HEK293 (cell line): ENCODE results near the gene LEUTX.

Source experiments
- BCL11A ChIP-seq: fragments of 450-650 bp; formaldehyde crosslinking; IDR thresholded peaks from 2 replicates; pipeline ENCODE4 v1.5.1; 2016; ENCODE audit warnings: low read depth, missing biosample characterization, missing genetic modification characterization
- OVOL3 ChIP-seq: fragments of 450-650 bp; formaldehyde crosslinking; IDR thresholded peaks from 2 replicates; pipeline ENCODE4 v1.5.1; 2016; ENCODE audit warnings: missing biosample characterization, missing genetic modification characterization
- SCRT2 ChIP-seq: fragments of 450-650 bp; formaldehyde crosslinking; IDR thresholded peaks from 2 replicates; pipeline ENCODE4 v1.5.1; 2016; ENCODE audit warnings: missing biosample characterization, missing genetic modification characterization
- WT1 ChIP-seq: fragments of 450-650 bp; formaldehyde crosslinking; IDR thresholded peaks from 2 replicates; pipeline ENCODE4 v1.5.1; 2016; ENCODE audit warnings: missing biosample characterization, missing genetic modification characterization
- YY2 ChIP-seq: fragments of 450-650 bp; formaldehyde crosslinking; IDR thresholded peaks from 2 replicates; pipeline ENCODE4 v1.5.1; 2016; ENCODE audit warnings: missing biosample characterization, missing genetic modification characterization
- ZBTB11 ChIP-seq: fragments of 450-650 bp; formaldehyde crosslinking; conservative IDR thresholded peaks from 2 replicates; pipeline ENCODE4 v1.5.1; 2016; ENCODE audit warnings: low read depth, missing biosample characterization, missing genetic modification characterization
- ZBTB21 ChIP-seq: fragments of 450-650 bp; formaldehyde crosslinking; IDR thresholded peaks from 2 replicates; pipeline ENCODE4 v1.5.1; 2017; ENCODE audit warnings: missing biosample characterization, missing genetic modification characterization
- ZNF10 ChIP-seq: fragments of 450-650 bp; formaldehyde crosslinking; IDR thresholded peaks from 2 replicates; pipeline ENCODE4 v1.5.1; 2017; ENCODE audit warnings: missing biosample characterization, missing genetic modification characterization
- ZNF157 ChIP-seq: fragments of 450-650 bp; formaldehyde crosslinking; IDR thresholded peaks from 2 replicates; pipeline ENCODE4 v1.5.1; 2016; ENCODE audit warnings: missing biosample characterization, missing genetic modification characterization
- ZNF280C ChIP-seq: fragments of 450-650 bp; formaldehyde crosslinking; IDR thresholded peaks from 2 replicates; pipeline ENCODE4 v1.5.1; 2016; ENCODE audit warnings: missing biosample characterization, missing genetic modification characterization
- ZNF561 ChIP-seq: fragments of 450-650 bp; IDR thresholded peaks from 2 replicates; pipeline ENCODE4 v1.5.1; 2018; ENCODE audit warnings: missing biosample characterization, missing genetic modification characterization, borderline replicate concordance
- ZNF610 ChIP-seq: fragments of 450-650 bp; formaldehyde crosslinking; IDR thresholded peaks from 2 replicates; pipeline ENCODE4 v1.5.1; 2016; ENCODE audit warnings: missing biosample characterization, missing genetic modification characterization, borderline replicate concordance
- ZNF677 ChIP-seq: fragments of 450-650 bp; IDR thresholded peaks from 2 replicates; pipeline ENCODE4 v1.5.0; 2018; ENCODE audit warnings: missing biosample characterization, mild to moderate bottlenecking, missing genetic modification characterization, moderate library complexity
- ZNF692 ChIP-seq: fragments of 450-650 bp; formaldehyde crosslinking; IDR thresholded peaks from 2 replicates; pipeline ENCODE4 v1.5.1; 2016; ENCODE audit warnings: missing biosample characterization, missing genetic modification characterization
- ZNF76 ChIP-seq: fragments of 450-650 bp; formaldehyde crosslinking; IDR thresholded peaks from 2 replicates; pipeline ENCODE4; 2016; ENCODE audit warnings: low read depth, missing biosample characterization, missing genetic modification characterization, borderline replicate concordance
- ZNF777 ChIP-seq: fragments of 450-650 bp; formaldehyde crosslinking; IDR thresholded peaks from 2 replicates; pipeline ENCODE4 v1.5.1; 2017; ENCODE audit warnings: missing biosample characterization, missing genetic modification characterization, borderline replicate concordance
- ZNF785 ChIP-seq: fragments of 450-650 bp; formaldehyde crosslinking; IDR thresholded peaks from 2 replicates; pipeline ENCODE4 v1.5.1; 2016; ENCODE audit warnings: missing biosample characterization, missing genetic modification characterization
- ZSCAN30 ChIP-seq: fragments of 450-650 bp; IDR thresholded peaks from 2 replicates; pipeline ENCODE4 v1.5.1; 2018; ENCODE audit warnings: missing biosample characterization, mild to moderate bottlenecking, missing genetic modification characterization, moderate library complexity
- TF ChIP-seq, protein P1 (sequence below): fragments of 450-650 bp; IDR thresholded peaks from 2 replicates; pipeline ENCODE4 v1.5.1; 2018; ENCODE audit warnings: missing biosample characterization, mild to moderate bottlenecking, missing genetic modification characterization
- TF ChIP-seq, protein P2 (sequence below): fragments of 450-650 bp; formaldehyde crosslinking; optimal IDR thresholded peaks from 2 replicates; pipeline ENCODE3; 2016; ENCODE audit warnings: missing biosample characterization, mild to moderate bottlenecking, missing genetic modification characterization
- TF ChIP-seq, protein P3 (sequence below): fragments of 450-650 bp; formaldehyde crosslinking; IDR thresholded peaks from 2 replicates; pipeline ENCODE4 v1.5.1; 2016; ENCODE audit warnings: missing biosample characterization, missing genetic modification characterization, borderline replicate concordance

The LEUTX gene

GRCh38 chr19:39824143-39825092, 45.8 kb downstream of the LEUTX start (continued):
- no peak for TF ChIP-seq ZNF777 (tag by site-specific recombination)
- no peak for TF ChIP-seq WT1 (tag by site-specific recombination)
- TF ChIP-seq ZBTB21 (tag by site-specific recombination), result peak; percentile 44; the same call in 1 of the 2 replicates
- TF ChIP-seq SCRT2 (tag by site-specific recombination), result peak; percentile 85
- TF ChIP-seq, protein P1, sequence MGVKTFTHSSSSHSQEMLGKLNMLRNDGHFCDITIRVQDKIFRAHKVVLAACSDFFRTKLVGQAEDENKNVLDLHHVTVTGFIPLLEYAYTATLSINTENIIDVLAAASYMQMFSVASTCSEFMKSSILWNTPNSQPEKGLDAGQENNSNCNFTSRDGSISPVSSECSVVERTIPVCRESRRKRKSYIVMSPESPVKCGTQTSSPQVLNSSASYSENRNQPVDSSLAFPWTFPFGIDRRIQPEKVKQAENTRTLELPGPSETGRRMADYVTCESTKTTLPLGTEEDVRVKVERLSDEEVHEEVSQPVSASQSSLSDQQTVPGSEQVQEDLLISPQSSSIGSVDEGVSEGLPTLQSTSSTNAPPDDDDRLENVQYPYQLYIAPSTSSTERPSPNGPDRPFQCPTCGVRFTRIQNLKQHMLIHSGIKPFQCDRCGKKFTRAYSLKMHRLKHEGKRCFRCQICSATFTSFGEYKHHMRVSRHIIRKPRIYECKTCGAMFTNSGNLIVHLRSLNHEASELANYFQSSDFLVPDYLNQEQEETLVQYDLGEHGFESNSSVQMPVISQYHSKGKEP, result no peak
- TF ChIP-seq ZNF561 (tag by site-specific recombination), result peak; percentile 17; the same call in 1 of the 2 replicates
- no peak for TF ChIP-seq BCL11A (tag by site-specific recombination)
- peak; percentile 62; the same call in 1 of the 2 replicates for TF ChIP-seq OVOL3 (tag by site-specific recombination)
- peak; percentile 93 for TF ChIP-seq ZNF10 (tag by site-specific recombination)
- 0 out of 2 replicates have a peak, but pooled peaks have one; percentile 5 for TF ChIP-seq ZBTB11
- TF ChIP-seq, protein P2, sequence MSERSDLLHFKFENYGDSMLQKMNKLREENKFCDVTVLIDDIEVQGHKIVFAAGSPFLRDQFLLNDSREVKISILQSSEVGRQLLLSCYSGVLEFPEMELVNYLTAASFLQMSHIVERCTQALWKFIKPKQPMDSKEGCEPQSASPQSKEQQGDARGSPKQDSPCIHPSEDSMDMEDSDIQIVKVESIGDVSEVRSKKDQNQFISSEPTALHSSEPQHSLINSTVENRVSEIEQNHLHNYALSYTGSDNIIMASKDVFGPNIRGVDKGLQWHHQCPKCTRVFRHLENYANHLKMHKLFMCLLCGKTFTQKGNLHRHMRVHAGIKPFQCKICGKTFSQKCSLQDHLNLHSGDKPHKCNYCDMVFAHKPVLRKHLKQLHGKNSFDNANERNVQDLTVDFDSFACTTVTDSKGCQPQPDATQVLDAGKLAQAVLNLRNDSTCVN (tag by site-specific recombination), result peak; percentile 32
- TF ChIP-seq ZNF280C (tag by site-specific recombination), result no peak
- TF ChIP-seq ZNF692 (tag by site-specific recombination), result peak; percentile 44
- TF ChIP-seq ZNF610 (tag by site-specific recombination), result peak; percentile 52
- TF ChIP-seq ZNF785 (tag by site-specific recombination), result peak; percentile 44; the same call in 1 of the 2 replicates
- peak; percentile 95 for TF ChIP-seq ZNF76 (tag by site-specific recombination)
- TF ChIP-seq ZSCAN30 (tag by site-specific recombination), result peak; percentile 53; the same call in 1 of the 2 replicates
- peak; percentile 30; the same call in 1 of the 2 replicates for TF ChIP-seq ZNF157
- peak; percentile 28; the same call in 1 of the 2 replicates for TF ChIP-seq YY2
- no peak for TF ChIP-seq ZNF677
- TF ChIP-seq, protein P3, sequence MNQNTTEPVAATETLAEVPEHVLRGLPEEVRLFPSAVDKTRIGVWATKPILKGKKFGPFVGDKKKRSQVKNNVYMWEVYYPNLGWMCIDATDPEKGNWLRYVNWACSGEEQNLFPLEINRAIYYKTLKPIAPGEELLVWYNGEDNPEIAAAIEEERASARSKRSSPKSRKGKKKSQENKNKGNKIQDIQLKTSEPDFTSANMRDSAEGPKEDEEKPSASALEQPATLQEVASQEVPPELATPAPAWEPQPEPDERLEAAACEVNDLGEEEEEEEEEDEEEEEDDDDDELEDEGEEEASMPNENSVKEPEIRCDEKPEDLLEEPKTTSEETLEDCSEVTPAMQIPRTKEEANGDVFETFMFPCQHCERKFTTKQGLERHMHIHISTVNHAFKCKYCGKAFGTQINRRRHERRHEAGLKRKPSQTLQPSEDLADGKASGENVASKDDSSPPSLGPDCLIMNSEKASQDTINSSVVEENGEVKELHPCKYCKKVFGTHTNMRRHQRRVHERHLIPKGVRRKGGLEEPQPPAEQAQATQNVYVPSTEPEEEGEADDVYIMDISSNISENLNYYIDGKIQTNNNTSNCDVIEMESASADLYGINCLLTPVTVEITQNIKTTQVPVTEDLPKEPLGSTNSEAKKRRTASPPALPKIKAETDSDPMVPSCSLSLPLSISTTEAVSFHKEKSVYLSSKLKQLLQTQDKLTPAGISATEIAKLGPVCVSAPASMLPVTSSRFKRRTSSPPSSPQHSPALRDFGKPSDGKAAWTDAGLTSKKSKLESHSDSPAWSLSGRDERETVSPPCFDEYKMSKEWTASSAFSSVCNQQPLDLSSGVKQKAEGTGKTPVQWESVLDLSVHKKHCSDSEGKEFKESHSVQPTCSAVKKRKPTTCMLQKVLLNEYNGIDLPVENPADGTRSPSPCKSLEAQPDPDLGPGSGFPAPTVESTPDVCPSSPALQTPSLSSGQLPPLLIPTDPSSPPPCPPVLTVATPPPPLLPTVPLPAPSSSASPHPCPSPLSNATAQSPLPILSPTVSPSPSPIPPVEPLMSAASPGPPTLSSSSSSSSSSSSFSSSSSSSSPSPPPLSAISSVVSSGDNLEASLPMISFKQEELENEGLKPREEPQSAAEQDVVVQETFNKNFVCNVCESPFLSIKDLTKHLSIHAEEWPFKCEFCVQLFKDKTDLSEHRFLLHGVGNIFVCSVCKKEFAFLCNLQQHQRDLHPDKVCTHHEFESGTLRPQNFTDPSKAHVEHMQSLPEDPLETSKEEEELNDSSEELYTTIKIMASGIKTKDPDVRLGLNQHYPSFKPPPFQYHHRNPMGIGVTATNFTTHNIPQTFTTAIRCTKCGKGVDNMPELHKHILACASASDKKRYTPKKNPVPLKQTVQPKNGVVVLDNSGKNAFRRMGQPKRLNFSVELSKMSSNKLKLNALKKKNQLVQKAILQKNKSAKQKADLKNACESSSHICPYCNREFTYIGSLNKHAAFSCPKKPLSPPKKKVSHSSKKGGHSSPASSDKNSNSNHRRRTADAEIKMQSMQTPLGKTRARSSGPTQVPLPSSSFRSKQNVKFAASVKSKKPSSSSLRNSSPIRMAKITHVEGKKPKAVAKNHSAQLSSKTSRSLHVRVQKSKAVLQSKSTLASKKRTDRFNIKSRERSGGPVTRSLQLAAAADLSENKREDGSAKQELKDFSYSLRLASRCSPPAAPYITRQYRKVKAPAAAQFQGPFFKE (tag by site-specific recombination), result 0 out of 2 replicates have a peak, but pooled peaks have one; percentile 96
